OCI-LY7 (cell line): ENCODE data around the gene RTP2.

Experiments used
- EZH2phosphoT487 ChIP-seq: fragments of 200-600 bp; sonication (generic); IDR thresholded peaks from 2 replicates; pipeline ENCODE4 v1.6.1; 2018; ENCODE audit warnings: low read depth, borderline replicate concordance, mild to moderate bottlenecking, mixed run types, antibody characterized with exemption, low read length, moderate library complexity, mixed read lengths
- TF ChIP-seq, protein P1 (sequence below): fragments of 200-600 bp; sonication (generic); conservative IDR thresholded peaks from 2 replicates; pipeline ENCODE4 v1.5.1; 2014; ENCODE audit warnings: mild to moderate bottlenecking, antibody characterized with exemption, low read length, moderate library complexity, mixed read lengths

DNA sequence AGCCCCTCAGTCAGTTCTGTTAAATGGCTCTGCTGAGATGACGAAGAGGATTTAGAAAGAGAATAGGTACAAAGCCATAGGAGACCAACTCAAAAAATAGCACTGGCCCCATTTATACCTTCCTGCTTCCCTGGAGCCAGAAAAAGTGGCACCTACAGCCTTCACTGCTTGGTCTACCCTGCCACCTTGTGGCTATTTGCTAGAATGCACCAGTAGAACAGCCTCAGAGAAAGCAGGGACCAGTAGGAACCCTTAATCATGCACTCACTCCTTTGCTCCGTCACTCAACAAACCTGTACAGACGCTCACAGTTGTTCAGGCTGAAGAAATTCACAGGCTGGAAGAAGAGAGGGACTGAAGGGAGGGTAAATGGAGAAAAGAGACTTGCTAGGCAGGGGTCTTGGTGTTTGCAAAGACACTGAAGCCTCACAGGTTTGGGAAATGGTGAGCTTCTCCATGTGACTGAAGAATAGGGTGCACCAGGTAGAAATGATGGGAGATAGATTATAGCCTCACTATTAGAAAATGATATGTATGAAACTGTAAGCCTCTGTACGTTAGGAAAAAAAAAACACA lies 12.1 kb upstream of the RTP2 start:
- TF ChIP-seq, protein P1, sequence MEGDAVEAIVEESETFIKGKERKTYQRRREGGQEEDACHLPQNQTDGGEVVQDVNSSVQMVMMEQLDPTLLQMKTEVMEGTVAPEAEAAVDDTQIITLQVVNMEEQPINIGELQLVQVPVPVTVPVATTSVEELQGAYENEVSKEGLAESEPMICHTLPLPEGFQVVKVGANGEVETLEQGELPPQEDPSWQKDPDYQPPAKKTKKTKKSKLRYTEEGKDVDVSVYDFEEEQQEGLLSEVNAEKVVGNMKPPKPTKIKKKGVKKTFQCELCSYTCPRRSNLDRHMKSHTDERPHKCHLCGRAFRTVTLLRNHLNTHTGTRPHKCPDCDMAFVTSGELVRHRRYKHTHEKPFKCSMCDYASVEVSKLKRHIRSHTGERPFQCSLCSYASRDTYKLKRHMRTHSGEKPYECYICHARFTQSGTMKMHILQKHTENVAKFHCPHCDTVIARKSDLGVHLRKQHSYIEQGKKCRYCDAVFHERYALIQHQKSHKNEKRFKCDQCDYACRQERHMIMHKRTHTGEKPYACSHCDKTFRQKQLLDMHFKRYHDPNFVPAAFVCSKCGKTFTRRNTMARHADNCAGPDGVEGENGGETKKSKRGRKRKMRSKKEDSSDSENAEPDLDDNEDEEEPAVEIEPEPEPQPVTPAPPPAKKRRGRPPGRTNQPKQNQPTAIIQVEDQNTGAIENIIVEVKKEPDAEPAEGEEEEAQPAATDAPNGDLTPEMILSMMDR: peak; percentile 98
- TF ChIP-seq EZH2phosphoT487: no peak
